ENCODE data around the gene BAIAP3. TPM values are rescaled to one million over a fixed set of nuclear protein-coding genes. Genes with fewer than 3 reads are reported as not detected.
"Not testable (repeated sequence)": the region's sequence is repeated elsewhere in the genome, so short reads cannot be mapped to it uniquely, and the experiment has no call there.

Gene BAIAP3
- total and polyA plus RNA-seq, 2 of the 4 experiments (the other 2 are of a cell fraction): 0.36 to 0.65 TPM

DNA sequence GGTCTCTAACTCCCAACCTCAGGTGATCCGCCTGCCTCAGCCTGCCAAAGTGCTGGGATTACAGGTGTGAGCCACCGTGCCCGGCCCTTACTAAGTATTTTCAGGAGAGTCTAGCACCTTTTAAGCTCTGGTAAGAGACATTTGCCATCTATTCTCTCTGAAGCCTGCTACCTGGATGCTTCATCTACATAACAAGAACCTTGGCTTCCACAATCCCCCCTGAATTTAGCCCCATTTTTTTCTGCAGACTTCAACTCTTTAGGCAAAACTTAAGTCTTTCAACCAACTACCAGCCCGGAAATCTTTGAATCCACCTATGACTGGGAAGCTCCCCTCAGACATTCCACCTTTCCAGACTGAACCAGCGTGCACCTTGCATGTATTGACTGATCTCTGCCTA lies 38.0 kb upstream of the BAIAP3 start:
- POLR2A ChIA-PET (ENCODE audit: unreplicated experiment): no interaction called here
- no peak overlapping the region for H3K4me2 ChIP-seq (ENCODE audit: low read depth, low read length)
- CTCF ChIA-PET: no interaction called here

GRCh38 chr16:1296688-1297017 lies 36.8 kb upstream of the BAIAP3 start:
- H2AK5ac ChIP-seq (ENCODE audit: low read depth, low read length): peak overlapping the region; percentile 28; the same call in 1 of the 2 replicates
- intact Hi-C loops (cut with micrococcal nuclease); H3K14ac ChIP-seq (replicated peaks; ENCODE audit: low read depth, low read length); DNase-seq; dilution Hi-C loops (cut with HindIII; ENCODE audit: low sequenced_read_pairs, unreplicated experiment); H3K9me3 ChIP-seq (ENCODE audit: control insufficient read depth, insufficient read depth, low read length); H3K79me1 ChIP-seq (ENCODE audit: low read depth in 1 of 2, low read length in 2 of 2); H3K18ac ChIP-seq (ENCODE audit: low read depth, low read length); CTCF ChIA-PET; H3K4me3 ChIP-seq (ENCODE audit: insufficient read depth, low read depth, low read length); H2BK15ac ChIP-seq (ENCODE audit: low read depth, low read length); H3K4me1 ChIP-seq (ENCODE audit: control insufficient read depth, insufficient read depth, low read length); H4K8ac ChIP-seq (ENCODE audit: low read depth in 2 of 2, low read length in 2 of 2); ATAC-seq (ENCODE audit: low read depth); H3K27ac ChIP-seq (ENCODE audit: insufficient read depth, low read length); H3K9me1 ChIP-seq (ENCODE audit: insufficient read depth, low read length); H4K5ac ChIP-seq (ENCODE audit: low read depth, low read length); H3K56ac ChIP-seq (ENCODE audit: extremely low read depth, insufficient read depth, low read length); H3K36me3 ChIP-seq (ENCODE audit: control insufficient read depth, insufficient read depth, low read length); H3K9ac ChIP-seq (ENCODE audit: low read depth, low read length); H2BK120ac ChIP-seq (ENCODE audit: low read depth, low read length); H2BK5ac ChIP-seq (ENCODE audit: low read depth, low read length, poor library complexity, severe bottlenecking); POLR2A ChIA-PET (ENCODE audit: unreplicated experiment); BruUV-seq (replicated peaks); H3K23ac ChIP-seq (ENCODE audit: low read depth, low read length); in situ Hi-C loops (cut with MboI; ENCODE audit: low sequenced_read_pairs); H2AK9ac ChIP-seq (replicated peaks; ENCODE audit: low read depth, low read length, poor library complexity); H4K20me1 ChIP-seq (ENCODE audit: insufficient read depth, low read length); H2BK20ac ChIP-seq (ENCODE audit: low read depth, low read length); H4K91ac ChIP-seq (ENCODE audit: insufficient read depth, low read depth, low read length); H3K4ac ChIP-seq (ENCODE audit: low read depth, low read length): not testable (repeated sequence)
- WGBS, 2 experiments (ENCODE audit: extremely low coverage in 2 of 2, insufficient read length in 1 of 2): 40% methylated on average over 1 of the region's 8 CpGs; no CpG with 5 or more reads in 1 of the 2 experiments
- peaks cover 17% of the 10 kb centered on the region for H3K27me3 ChIP-seq (ENCODE audit: control insufficient read depth, insufficient read depth, low read length)
- peak overlapping the region; percentile 83 for H2AFZ ChIP-seq (replicated peaks; ENCODE audit: low read length, poor library complexity)
- H3K4me2 ChIP-seq (ENCODE audit: low read depth, low read length): peak overlapping the region; percentile 53

More for the DNA sequence above, 38.0 kb upstream of the BAIAP3 start:
- DNase-seq (no peak), ATAC-seq (ENCODE audit: low read depth) (no peak)
- Histone ChIP-seq H3K9me1 (ENCODE audit: insufficient read depth, low read length) (peaks cover 3% of the 10 kb centered on the region; the same call in 1 of the 2 replicates), H3K9ac (ENCODE audit: low read depth, low read length) (no peak overlapping the region), H4K8ac (ENCODE audit: low read depth in 2 of 2, low read length in 2 of 2) (no peak overlapping the region), H3K9me3 (ENCODE audit: control insufficient read depth, insufficient read depth, low read length) (no peaks in the 10 kb centered on the region), H3K4ac (ENCODE audit: low read depth, low read length) (no peak overlapping the region), H3K4me1 (ENCODE audit: control insufficient read depth, insufficient read depth, low read length) (peaks cover 5% of the 10 kb centered on the region; the same call in 1 of the 2 replicates), H2BK120ac (ENCODE audit: low read depth, low read length) (no peak overlapping the region), H3K27ac (ENCODE audit: insufficient read depth, low read length) (no peak overlapping the region), H3K56ac (ENCODE audit: extremely low read depth, insufficient read depth, low read length) (no peak overlapping the region), H3K27me3 (ENCODE audit: control insufficient read depth, insufficient read depth, low read length) (peaks cover 28% of the 10 kb centered on the region), H3K79me1 (ENCODE audit: low read depth in 1 of 2, low read length in 2 of 2) (no peaks in the 10 kb centered on the region), H3K23ac (ENCODE audit: low read depth, low read length) (no peak overlapping the region), H2BK15ac (ENCODE audit: low read depth, low read length) (no peak overlapping the region), H3K36me3 (ENCODE audit: control insufficient read depth, insufficient read depth, low read length) (no peaks in the 10 kb centered on the region), H2BK5ac (ENCODE audit: low read depth, low read length, poor library complexity, severe bottlenecking) (no peak overlapping the region), H2AK5ac (ENCODE audit: low read depth, low read length) (no peak overlapping the region), H2BK20ac (ENCODE audit: low read depth, low read length) (no peak overlapping the region), H3K4me3 (ENCODE audit: insufficient read depth, low read depth, low read length) (no peak overlapping the region), H4K20me1 (ENCODE audit: insufficient read depth, low read length) (no peaks in the 10 kb centered on the region), H2AFZ (replicated peaks; ENCODE audit: low read length, poor library complexity) (no peak overlapping the region), H3K14ac (replicated peaks; ENCODE audit: low read depth, low read length) (no peak overlapping the region), H4K5ac (ENCODE audit: low read depth, low read length) (no peak overlapping the region), H2AK9ac (replicated peaks; ENCODE audit: low read depth, low read length, poor library complexity) (no peak overlapping the region), H4K91ac (ENCODE audit: insufficient read depth, low read depth, low read length) (no peak overlapping the region), H3K18ac (ENCODE audit: low read depth, low read length) (no peak overlapping the region)
- dilution Hi-C loops (cut with HindIII; ENCODE audit: low sequenced_read_pairs, unreplicated experiment): no loop called here
- WGBS, 2 experiments (ENCODE audit: extremely low coverage in 2 of 2, insufficient read length in 1 of 2): 19% methylated on average over 3 of the region's 5 CpGs; no CpG with 5 or more reads in 1 of the 2 experiments
- TF ChIP-seq CHD1 (IDR thresholded peaks at IDR 0.05; ENCODE audit: low read depth, low read length) (no peak), POLR2A (IDR thresholded peaks at IDR 0.05; ENCODE audit: low read depth, low read length) (no peak), MAFK (IDR thresholded peaks at IDR 0.05; ENCODE audit: low read depth, low read length) (no peak), RFX5 (IDR thresholded peaks at IDR 0.05; ENCODE audit: low read depth, low read length) (no peak), CTCF (conservative IDR thresholded peaks at IDR 0.05; ENCODE audit: low read depth, low read length) (no peak), MXI1 (IDR thresholded peaks at IDR 0.05; ENCODE audit: borderline replicate concordance, low read depth, low read length) (no peak)
- in situ Hi-C loops (cut with MboI; ENCODE audit: low sequenced_read_pairs): no loop called here
- BruUV-seq (replicated peaks): no TSS peak
- intact Hi-C loops (cut with micrococcal nuclease): no loop called here

Measured in IMR-90 (cell line).